HG03064 (cell line): ENCODE results near the gene KRTAP27-1.

Experiments
- ATAC-seq: cut with Tn5 transposase; IDR thresholded peaks from one replicate; pipeline ENCODE4 v1.9.1; 2021; ENCODE audit warnings: low read depth; ENCODE audit not compliant: unreplicated experiment

Gene KRTAP27-1

GRCh38 chr21:30337276-30337744 is at the start of gene KRTAP27-1:
TSS of gene KRTAP27-1 (minus strand) at chr21:30337694. CDS start at chr21:30337668, 26 bp downstream.
- no peak for ATAC-seq

DNA sequence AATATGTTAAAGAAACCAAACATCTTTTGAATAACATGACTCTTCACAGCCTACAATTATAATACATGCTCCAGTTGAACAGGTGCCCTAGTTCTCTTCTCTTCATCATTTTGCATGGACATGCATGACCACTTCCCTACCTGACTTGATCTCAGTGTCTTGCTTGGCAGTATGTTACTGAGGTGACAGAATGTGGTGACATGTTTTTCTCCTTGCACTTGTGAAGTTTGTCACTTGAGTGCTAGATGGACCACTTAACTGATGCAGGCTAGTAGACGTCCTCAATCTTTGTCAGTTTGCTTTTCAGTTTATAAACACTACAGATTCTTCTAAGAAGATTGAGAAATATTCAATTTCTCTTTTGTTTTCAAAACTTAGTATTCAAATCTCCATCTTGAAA is 44.7 kb upstream of the KRTAP27-1 start:
- ATAC-seq: no peak

- no peak for ATAC-seq
These were observed 34.8 kb upstream of the KRTAP27-1 start, which contains the start of gene KRTAP13-2 for GRCh38 chr21:30372139-30372770. TSS of gene KRTAP13-2 (minus strand) at chr21:30372271. CDS start at chr21:30372213, 58 bp downstream.

- ATAC-seq: no peak
These were observed 18.4 kb upstream of the KRTAP27-1 start for GRCh38 chr21:30355906-30356305.

DNA sequence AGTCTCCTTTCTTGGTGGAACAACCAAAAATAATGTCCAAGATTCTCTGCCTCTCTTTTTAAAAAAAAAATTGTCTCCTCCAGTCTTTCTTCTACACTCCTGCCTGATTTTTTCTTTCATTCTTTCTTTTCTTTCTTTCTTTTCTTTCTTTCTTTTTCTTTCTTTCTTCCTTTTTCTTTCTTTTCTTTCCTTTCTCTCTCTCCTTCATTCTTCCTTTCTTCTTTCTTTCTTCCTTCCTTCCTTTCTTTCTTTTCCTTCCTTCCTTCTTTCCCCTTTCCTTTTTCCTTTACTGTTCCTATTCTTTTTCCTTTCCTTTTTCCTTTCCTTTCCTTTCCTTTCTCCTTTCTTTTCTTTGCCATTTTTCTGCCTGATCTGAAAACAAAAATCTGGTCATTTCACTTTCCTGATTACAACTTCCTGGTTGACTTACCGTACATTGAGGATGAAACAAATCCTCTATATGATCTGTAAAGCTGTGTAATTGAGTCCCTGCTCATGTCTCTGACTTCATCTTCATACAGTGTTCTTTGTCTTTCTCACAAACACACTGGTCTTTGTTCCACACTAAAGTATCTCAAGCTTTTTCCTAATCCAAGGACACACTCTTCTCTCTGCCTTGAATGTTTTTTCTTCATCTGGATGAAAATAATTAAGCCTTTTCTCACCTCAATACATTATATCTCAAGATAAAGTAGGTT is 17.0 kb upstream of the KRTAP27-1 start:
- ATAC-seq: no peak

DNA sequence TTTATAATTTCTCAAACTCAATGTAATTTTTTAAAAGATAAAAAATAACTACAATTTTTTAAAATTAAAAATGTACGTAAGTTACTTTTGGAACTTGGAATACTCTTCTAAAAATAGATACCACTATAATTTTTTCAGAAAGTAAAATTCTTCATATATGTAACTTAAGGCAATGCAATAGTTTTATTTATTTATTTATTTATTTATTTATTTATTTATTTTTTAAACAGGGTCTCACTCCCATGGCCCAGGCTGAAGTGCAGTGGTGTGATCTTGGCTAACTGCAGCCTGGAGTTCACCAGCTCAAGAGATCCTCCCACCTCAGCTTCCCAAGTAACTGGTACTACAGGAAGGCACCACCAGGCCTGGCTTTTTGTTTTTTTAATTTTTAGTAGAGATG is 14.0 kb upstream of the KRTAP27-1 start:
- ATAC-seq: no peak

DNA sequence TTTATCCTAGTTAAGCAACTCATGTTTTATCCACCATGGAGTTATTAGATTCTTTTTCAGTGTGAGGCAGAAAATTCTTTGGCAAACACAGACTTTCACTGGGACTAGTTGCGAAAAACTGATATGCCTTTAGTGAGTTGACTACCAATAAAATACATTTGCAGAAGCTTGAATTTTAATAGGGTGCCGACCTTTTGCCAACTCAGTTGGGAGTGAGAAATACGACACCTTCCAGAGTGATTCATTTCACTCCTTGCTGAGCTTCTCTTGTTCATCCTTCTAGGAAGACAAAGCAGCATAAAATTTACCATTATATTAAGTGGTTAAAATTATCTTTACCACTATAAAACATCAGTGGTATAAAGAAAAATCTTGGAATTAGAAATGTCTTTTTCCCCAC is 12.1 kb upstream of the KRTAP27-1 start:
- no peak for ATAC-seq

GRCh38 chr21:30348506-30348905 is 11.0 kb upstream of the KRTAP27-1 start, which contains the start of gene KRTAP23-1:
TSS of gene KRTAP23-1 (minus strand) at chr21:30348606. CDS start at chr21:30348606, 0 bp downstream.
- ATAC-seq: no peak

GRCh38 chr21:30345014-30345413 is 7.5 kb upstream of the KRTAP27-1 start:
- no peak for ATAC-seq

- ATAC-seq: no peak
These were observed 3.5 kb upstream of the KRTAP27-1 start for GRCh38 chr21:30340714-30341573.

- no peak for ATAC-seq
These were observed 1.2 kb upstream of the KRTAP27-1 start for GRCh38 chr21:30338717-30339116.

DNA sequence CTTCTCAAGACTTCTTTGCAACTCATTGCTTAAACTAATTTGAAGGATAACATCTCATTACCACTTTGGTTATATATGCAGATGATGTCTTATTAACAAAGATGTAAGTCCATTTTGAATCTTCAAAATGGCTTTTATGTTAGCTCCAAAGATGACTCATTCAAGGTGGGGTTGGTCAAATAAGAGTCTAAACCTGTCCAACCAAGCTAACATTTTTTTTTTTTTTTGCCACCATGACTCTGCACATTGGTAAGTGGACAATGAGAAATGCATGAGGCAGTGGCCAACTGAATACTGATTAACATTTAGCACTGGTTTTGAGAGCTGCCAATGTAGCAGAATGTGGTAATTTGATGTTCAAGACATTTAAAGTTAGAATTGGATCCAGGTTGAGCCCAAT is 278 bp upstream of the KRTAP27-1 start:
- no peak for ATAC-seq

GRCh38 chr21:30336596-30336995 is 898 bp downstream of the KRTAP27-1 start:
- no peak for ATAC-seq

GRCh38 chr21:30333736-30334135 is 3.8 kb downstream of the KRTAP27-1 start:
- ATAC-seq: no peak

DNA sequence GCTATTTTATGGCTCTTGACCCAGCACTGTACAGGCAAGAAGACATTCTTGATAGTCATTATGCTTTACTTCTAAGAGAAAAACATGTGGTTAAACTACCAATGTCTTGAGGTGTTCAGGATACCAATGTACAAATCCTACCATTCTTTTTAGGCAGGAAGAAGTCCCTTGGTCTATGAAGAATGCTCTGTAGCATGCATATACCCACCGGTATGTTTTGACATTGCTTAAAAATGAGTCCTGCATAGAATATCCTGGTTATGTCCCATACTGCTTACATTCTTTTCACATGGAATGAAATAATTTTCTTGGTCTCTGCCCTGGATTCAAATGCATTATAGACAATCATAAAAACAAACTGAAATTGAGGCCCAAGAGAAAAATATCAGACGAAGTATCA is 4.8 kb downstream of the KRTAP27-1 start:
- ATAC-seq: no peak

GRCh38 chr21:30329203-30329875 is 8.2 kb downstream of the KRTAP27-1 start:
- no peak for ATAC-seq

DNA sequence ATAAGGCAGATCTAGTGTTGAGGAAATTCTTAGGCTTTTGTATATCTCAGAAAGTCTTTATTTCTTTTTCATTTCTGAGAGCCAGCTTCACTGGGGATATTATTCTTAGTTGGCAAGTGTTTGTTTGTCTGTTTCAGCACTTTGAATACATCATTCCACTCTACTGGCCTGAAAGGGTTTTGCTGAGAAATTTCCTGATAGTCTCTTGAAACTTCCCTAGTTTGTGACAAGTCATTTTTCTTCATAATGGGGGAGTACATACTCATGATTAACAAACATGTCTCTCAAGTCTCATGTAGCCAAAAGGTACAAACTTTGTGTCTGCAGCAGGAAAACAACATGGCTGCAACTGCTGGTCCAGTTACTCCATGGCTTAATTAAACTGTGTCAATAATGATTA is 11.1 kb downstream of the KRTAP27-1 start:
- ATAC-seq: no peak

- ATAC-seq: no peak
These were observed 17.3 kb downstream of the KRTAP27-1 start, which contains the start of gene KRTAP26-1 for GRCh38 chr21:30320215-30320614. TSS of gene KRTAP26-1 (minus strand) at chr21:30320315. CDS start at chr21:30320035, 280 bp downstream.

DNA sequence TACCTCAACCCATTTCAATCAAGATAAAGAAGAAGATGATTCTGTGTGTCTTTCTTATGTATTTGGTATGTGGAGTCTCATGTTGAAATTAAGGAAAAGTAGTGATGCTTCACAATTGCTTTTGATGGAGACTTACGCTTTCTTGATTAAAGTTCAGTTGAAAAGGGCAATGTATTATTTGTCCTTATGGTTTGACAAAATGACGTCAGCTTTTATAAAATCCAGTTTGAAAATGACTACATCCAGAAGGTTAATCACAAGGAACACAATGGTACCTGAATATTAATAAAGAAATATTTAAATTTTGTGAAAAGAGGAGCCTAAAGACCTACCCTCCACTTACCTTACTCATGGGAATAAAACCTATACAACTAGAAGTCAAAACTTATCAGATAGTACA is 21.8 kb downstream of the KRTAP27-1 start:
- ATAC-seq: no peak

GRCh38 chr21:30306884-30307283 is 30.6 kb downstream of the KRTAP27-1 start:
- no peak for ATAC-seq
